ENCODE measurements around the gene FAM200C. TPM values are rescaled to one million over a fixed set of nuclear protein-coding genes. Genes with fewer than 3 reads are reported as not detected.

The FAM200C gene
- total RNA-seq, 2 experiments from 2014 or later: 2.7 to 3.7 TPM

- BruUV-seq (replicated peaks): no TSS peak
- H3K9me3 ChIP-seq (ENCODE audit: low read length): no peaks in the 10 kb centered on the region
- ChIA-PET CTCF (ENCODE audit: unreplicated experiment) (no interaction called here), POLR2A (interaction anchor here (0.6 to 1.2 kb wide), 5 partner anchors 11 to 212 kb away, joined by 3 to 4 read pairs (median 3); no protein-coding TSS in a partner anchor)
- H3K36me3 ChIP-seq (ENCODE audit: insufficient read depth, low read length): no peaks in the 10 kb centered on the region
- H3K4me1 ChIP-seq (ENCODE audit: insufficient read depth, low read length, poor library complexity, severe bottlenecking): peaks cover 3% of the 10 kb centered on the region
- H3K9me2 ChIP-seq (ENCODE audit: insufficient read depth, low read length): no peaks in the 10 kb centered on the region
- H4K20me1 ChIP-seq (ENCODE audit: insufficient read depth, low read length): no peaks in the 10 kb centered on the region
- DNase-seq (ENCODE audit: low spot score): no peak
- no peaks in the 10 kb centered on the region for H3K79me2 ChIP-seq (ENCODE audit: insufficient read depth, low read depth, low read length)
- no peak overlapping the region for H3K27ac ChIP-seq (ENCODE audit: low read depth, low read length, poor library complexity, severe bottlenecking)
- intact Hi-C loops (cut with micrococcal nuclease; ENCODE audit: unreplicated experiment): no loop called here
- no peak overlapping the region for H2AFZ ChIP-seq (ENCODE audit: low read length)
- H3K4me2 ChIP-seq (ENCODE audit: low read length): no peak overlapping the region
- H3K4me3 ChIP-seq (ENCODE audit: low read depth, low read length, poor library complexity, severe bottlenecking): no peak overlapping the region
- TF ChIP-seq CTCF (conservative IDR thresholded peaks at IDR 0.05; ENCODE audit: low read length) (no peak), EZH2phosphoT487 (IDR thresholded peaks at IDR 0.05; ENCODE audit: borderline replicate concordance, low read depth, low read length) (no peak)
These were observed 20.3 kb downstream of the FAM200C start for GRCh38 chr5:160379511-160379910.

DNA sequence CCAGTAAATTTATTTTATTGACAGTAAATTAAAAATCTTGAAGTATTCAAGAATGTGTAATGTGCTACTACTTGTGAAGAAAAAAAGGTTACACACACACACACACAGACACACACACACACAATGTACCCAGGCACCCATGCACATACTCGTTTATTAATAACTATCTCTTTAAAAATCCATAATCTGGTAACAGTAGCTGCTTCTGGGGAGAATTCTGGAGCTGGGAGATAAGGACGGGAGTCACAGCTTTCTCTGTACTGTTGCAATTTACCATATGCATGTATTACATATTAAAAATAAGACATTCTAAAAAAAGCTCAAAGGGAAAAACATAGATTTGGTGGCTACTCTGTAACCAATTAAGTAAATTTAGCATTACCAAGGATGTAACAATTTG, 21.5 kb downstream of the FAM200C start:
- Histone ChIP-seq H2AFZ (ENCODE audit: low read length) (no peak overlapping the region), H3K9me3 (ENCODE audit: low read length) (no peaks in the 10 kb centered on the region), H3K27ac (ENCODE audit: low read depth, low read length, poor library complexity, severe bottlenecking) (no peak overlapping the region), H3K4me1 (ENCODE audit: insufficient read depth, low read length, poor library complexity, severe bottlenecking) (peaks cover 2% of the 10 kb centered on the region), H3K9me2 (ENCODE audit: insufficient read depth, low read length) (no peaks in the 10 kb centered on the region), H3K79me2 (ENCODE audit: insufficient read depth, low read depth, low read length) (no peaks in the 10 kb centered on the region), H4K20me1 (ENCODE audit: insufficient read depth, low read length) (no peaks in the 10 kb centered on the region), H3K4me2 (ENCODE audit: low read length) (no peak overlapping the region), H3K4me3 (ENCODE audit: low read depth, low read length, poor library complexity, severe bottlenecking) (no peak overlapping the region), H3K36me3 (ENCODE audit: insufficient read depth, low read length) (no peaks in the 10 kb centered on the region)
- ChIA-PET CTCF (ENCODE audit: unreplicated experiment) (interaction anchor here (0.9 kb wide), 1 partner anchor 11 kb away, joined by 3 read pairs; no protein-coding TSS in a partner anchor), POLR2A (interaction anchor here (0.6 to 0.9 kb wide), 3 partner anchors 11 to 706 kb away, joined by 3 to 4 read pairs (median 3); no protein-coding TSS in a partner anchor)
- DNase-seq (ENCODE audit: low spot score): no peak
- intact Hi-C loops (cut with micrococcal nuclease; ENCODE audit: unreplicated experiment): no loop called here
- no TSS peak for BruUV-seq (replicated peaks)
- no peak for TF ChIP-seq EZH2phosphoT487 (IDR thresholded peaks at IDR 0.05; ENCODE audit: borderline replicate concordance, low read depth, low read length)

DNA sequence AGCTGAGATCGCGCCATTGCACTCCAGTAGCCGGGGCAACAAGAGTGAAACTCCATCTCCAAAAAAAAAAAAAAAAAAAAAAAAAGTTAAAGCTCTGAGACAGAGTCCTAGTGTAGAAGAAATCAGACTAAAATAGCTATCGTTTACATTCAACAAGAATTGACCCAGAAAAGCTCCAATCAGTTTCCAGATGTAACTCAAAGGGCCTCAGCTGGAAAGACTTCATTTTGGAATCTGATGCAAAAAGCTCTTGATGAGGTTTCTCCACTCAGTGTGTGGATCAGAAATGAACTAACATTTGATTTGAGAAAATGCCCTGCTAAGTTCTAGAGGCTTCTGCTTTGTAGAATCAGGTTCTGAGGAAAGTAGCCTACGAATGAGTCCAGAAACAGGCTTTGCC, 22.2 kb downstream of the FAM200C start:
- no peaks in the 10 kb centered on the region for H3K4me1 ChIP-seq (ENCODE audit: insufficient read depth, low read length, poor library complexity, severe bottlenecking)
- DNase-seq (ENCODE audit: low spot score): no peak
- H3K27ac ChIP-seq (ENCODE audit: low read depth, low read length, poor library complexity, severe bottlenecking): no peak overlapping the region
- H3K9me3 ChIP-seq (ENCODE audit: low read length): no peaks in the 10 kb centered on the region
- intact Hi-C loops (cut with micrococcal nuclease; ENCODE audit: unreplicated experiment): no loop called here
- TF ChIP-seq EZH2phosphoT487 (IDR thresholded peaks at IDR 0.05; ENCODE audit: borderline replicate concordance, low read depth, low read length): no peak
- no peak for TF ChIP-seq CTCF (conservative IDR thresholded peaks at IDR 0.05; ENCODE audit: low read length)
- no peak overlapping the region for H3K4me2 ChIP-seq (ENCODE audit: low read length)
- no peaks in the 10 kb centered on the region for H4K20me1 ChIP-seq (ENCODE audit: insufficient read depth, low read length)
- H3K79me2 ChIP-seq (ENCODE audit: insufficient read depth, low read depth, low read length): no peaks in the 10 kb centered on the region
- no peaks in the 10 kb centered on the region for H3K36me3 ChIP-seq (ENCODE audit: insufficient read depth, low read length)
- ChIA-PET POLR2A (interaction anchor here (0.7 kb wide), 1 partner anchor 12 kb away, joined by 3 read pairs; no protein-coding TSS in a partner anchor), CTCF (ENCODE audit: unreplicated experiment) (interaction anchor here (0.6 to 0.9 kb wide), 2 partner anchors 12 to 515 kb away, joined by 3 to 4 read pairs; no protein-coding TSS in a partner anchor)
- no peak overlapping the region for H2AFZ ChIP-seq (ENCODE audit: low read length)
- no peak overlapping the region for H3K4me3 ChIP-seq (ENCODE audit: low read depth, low read length, poor library complexity, severe bottlenecking)
- BruUV-seq (replicated peaks): no TSS peak
- no peaks in the 10 kb centered on the region for H3K9me2 ChIP-seq (ENCODE audit: insufficient read depth, low read length)
